ENCODE results near the gene SNX14.

GRCh38 chr6:85483846-85484245 lies 109.8 kb downstream of the SNX14 start:
- TF ChIP-seq CTCF (IDR thresholded peaks at IDR 0.05): no peak
- TF ChIP-seq POLR2A (IDR thresholded peaks at IDR 0.05): no peak
